Neural cell (in vitro differentiated cells): ENCODE measurements around the gene ANGPTL8.

Experiments
- CTCF ChIP-seq: fragments of 450-650 bp; IDR thresholded peaks from 2 replicates; pipeline ENCODE4 v1.5.1; 2014; ENCODE audit warnings: antibody characterized with exemption, mild to moderate bottlenecking, moderate library complexity; ENCODE audit not compliant: poor library complexity, severe bottlenecking
- EP300 ChIP-seq: fragments of 450-650 bp; conservative IDR thresholded peaks from 2 replicates; pipeline ENCODE4 v1.6.1; 2014; ENCODE audit warnings: antibody characterized with exemption, mild to moderate bottlenecking, moderate library complexity; ENCODE audit not compliant: poor library complexity, severe bottlenecking
- EZH2 ChIP-seq: fragments of 200-600, 300-800 bp; shearing (Covaris generic), sonication (generic); IDR thresholded peaks from 2 replicates; pipeline ENCODE4 v1.6.1; 2014; ENCODE audit warnings: antibody characterized with exemption, low read length, borderline replicate concordance, mild to moderate bottlenecking; ENCODE audit not compliant: insufficient read depth, poor library complexity, severe bottlenecking
- MXI1 ChIP-seq: fragments of 450-650 bp; conservative IDR thresholded peaks from 2 replicates; pipeline ENCODE4 v1.6.1; 2014; ENCODE audit warnings: antibody characterized with exemption, mild to moderate bottlenecking; ENCODE audit not compliant: poor library complexity, severe bottlenecking
- POLR2AphosphoS5 ChIP-seq: IDR thresholded peaks from 2 replicates; pipeline ENCODE4 v1.6.1; 2012
- RAD21 ChIP-seq: fragments of 450-650 bp; conservative IDR thresholded peaks from 2 replicates; pipeline ENCODE4 v1.6.1; 2014; ENCODE audit warnings: antibody characterized with exemption, mild to moderate bottlenecking, moderate library complexity
- REST ChIP-seq: IDR thresholded peaks from 2 replicates; pipeline ENCODE4 v1.6.1; 2012; ENCODE audit warnings: borderline replicate concordance
- SMC3 ChIP-seq: fragments of 450-650 bp; conservative IDR thresholded peaks from 2 replicates; pipeline ENCODE4 v1.6.1; 2014; ENCODE audit warnings: antibody characterized with exemption, mild to moderate bottlenecking, moderate library complexity; ENCODE audit not compliant: poor library complexity

GRCh38 chr19:11290256-11290655 is 50.8 kb downstream of the ANGPTL8 start:
- TF ChIP-seq CTCF (no peak), EP300 (no peak), RAD21 (no peak), POLR2AphosphoS5 (no peak), EZH2 (no peak), REST (no peak), SMC3 (no peak), MXI1 (no peak)
